K562 (cell line): ENCODE data around the gene CACNA2D3.

ENCODE experiments used
- CHD2 ChIP-seq: IDR thresholded peaks from 2 replicates; pipeline ENCODE4 v1.6.1; 2011; ENCODE audit warnings: low read depth, low read length
- HCFC1 ChIP-seq: IDR thresholded peaks from 2 replicates; pipeline ENCODE4 v1.6.1; 2012; ENCODE audit warnings: low read depth, low read length, improper control_type of control experiment
- PBX2 ChIP-seq, 2 experiments: IDR thresholded peaks in 1 of 2; conservative IDR thresholded peaks in 1 of 2; 2 replicates each; pipeline ENCODE4 v1.6.1; 2016; ENCODE audit warnings: low read depth in 2 of 2, mild to moderate bottlenecking in 1 of 2, missing compliant biosample characterization in 1 of 2, missing genetic modification characterization in 1 of 2, moderate library complexity in 1 of 2
- POLR2A ChIP-seq: fragments of 450-650 bp; conservative IDR thresholded peaks from 2 replicates; pipeline ENCODE4 v1.6.1; 2016
- SMAD1 ChIP-seq: fragments of 150-350 bp; IDR thresholded peaks from 2 replicates; pipeline ENCODE4 v1.6.1; 2014; ENCODE audit warnings: low read length, low read depth; ENCODE audit not compliant: partially characterized antibody
- SMC3 ChIP-seq: conservative IDR thresholded peaks from 2 replicates; pipeline ENCODE4 v1.6.1; 2011; ENCODE audit warnings: low read depth, low read length, improper control_type of control experiment; ENCODE audit not compliant: insufficient read depth
- SP1 ChIP-seq: sonication (generic); formaldehyde crosslinking; IDR thresholded peaks from 2 replicates; pipeline ENCODE4 v1.8.1; 2022; ENCODE audit warnings: mild to moderate bottlenecking, missing genetic modification reagents
- ZNF830 ChIP-seq: fragments of 250-450 bp; sonication (Bioruptor Pico); IDR thresholded peaks from 2 replicates; pipeline ENCODE4 v1.5.0; 2021; ENCODE audit warnings: mild to moderate bottlenecking

DNA sequence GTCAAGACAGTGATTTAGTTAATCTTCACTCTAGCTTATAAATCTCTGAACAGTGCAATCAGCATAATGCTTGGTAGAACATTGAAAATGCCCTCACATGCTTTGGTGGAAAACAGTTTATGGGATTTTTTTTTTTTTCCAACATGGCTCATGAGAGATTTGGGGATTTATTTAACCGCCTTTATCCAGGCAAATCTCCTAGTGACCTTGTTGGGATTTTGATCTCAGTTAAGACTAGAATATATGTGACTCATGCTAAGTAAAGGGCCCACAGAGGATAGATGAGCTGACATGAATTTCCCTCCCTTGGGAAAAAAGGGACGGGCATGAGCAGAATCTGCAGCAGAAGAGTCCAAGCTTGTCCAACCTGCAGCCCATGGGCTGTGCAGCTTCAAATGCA is 786.8 kb downstream of the CACNA2D3 start:
- TF ChIP-seq PBX2 (CRISPR knock-in tag; IDR thresholded peaks at IDR 0.05; ENCODE audit: low read depth) (no peak), PBX2 (tag; conservative IDR thresholded peaks at IDR 0.05; ENCODE audit: low read depth) (no peak), SMAD1 (no peak), HCFC1 (no peak), ZNF830 (CRISPR knock-in tag) (no peak), POLR2A (no peak), SP1 (CRISPR knock-in tag) (no peak), SMC3 (no peak), CHD2 (no peak)
